ENCODE measurements around the gene IQCF6. TPM values are rescaled to one million over a fixed set of nuclear protein-coding genes. Genes with fewer than 3 reads are reported as not detected.
"Not testable (repeated sequence)": the region's sequence is repeated elsewhere in the genome, so short reads cannot be mapped to it uniquely, and the experiment has no call there.

Gene IQCF6
- total and polyA plus RNA-seq, 4 donors, result not detected

DNA sequence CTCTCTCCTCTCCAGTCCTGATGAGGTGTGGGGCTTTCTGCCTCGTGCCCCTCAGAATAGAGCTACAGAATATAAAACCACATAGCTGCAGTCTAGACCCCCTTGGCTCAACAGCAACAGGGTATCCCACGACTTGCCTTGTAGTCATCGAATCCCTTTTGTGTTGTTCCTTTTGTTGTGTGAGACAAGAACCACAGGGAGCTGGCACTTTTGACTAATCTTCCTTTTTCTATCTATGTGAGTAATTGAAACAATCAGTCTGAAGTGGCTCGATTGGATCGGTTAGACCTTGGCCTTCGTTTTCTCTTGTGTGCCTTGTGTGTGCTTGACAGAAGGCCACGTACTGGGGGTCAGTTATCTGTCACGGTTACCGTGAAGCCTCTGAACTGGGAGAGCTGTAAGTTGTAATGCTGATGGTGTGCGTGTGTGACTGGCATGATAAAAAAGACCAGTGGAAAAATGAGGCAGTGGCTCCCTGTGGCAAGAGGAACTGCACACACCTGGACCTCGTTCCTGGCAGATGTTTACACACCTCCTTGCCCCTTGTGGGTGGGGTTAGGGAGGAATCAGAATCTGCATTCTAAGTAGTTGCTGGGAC lies 23.2 kb upstream of the IQCF6 start:
- 12% methylated on average over 8 of the region's 11 CpGs for WGBS (ENCODE audit: insufficient coverage)
- Histone ChIP-seq H3K27ac (ENCODE audit: low read depth, low read length) (no peak overlapping the region), H3K36me3 (ENCODE audit: control insufficient read depth, insufficient read depth, low read length) (no peaks in the 10 kb centered on the region), H3K4me1 (ENCODE audit: control insufficient read depth, insufficient read depth, low read length) (no peaks in the 10 kb centered on the region), H3K9me3 (ENCODE audit: control insufficient read depth, insufficient read depth, low read length) (no peaks in the 10 kb centered on the region), H3K4me3 (ENCODE audit: low read depth, low read length) (no peak overlapping the region), H3K27me3 (ENCODE audit: control insufficient read depth, insufficient read depth, low read length) (no peaks in the 10 kb centered on the region)
- DNase-seq (ENCODE audit: low read depth in 4 of 6, low spot score in 6 of 6), result peak in 2 of 6 donors; percentile 7 to 67

DNA sequence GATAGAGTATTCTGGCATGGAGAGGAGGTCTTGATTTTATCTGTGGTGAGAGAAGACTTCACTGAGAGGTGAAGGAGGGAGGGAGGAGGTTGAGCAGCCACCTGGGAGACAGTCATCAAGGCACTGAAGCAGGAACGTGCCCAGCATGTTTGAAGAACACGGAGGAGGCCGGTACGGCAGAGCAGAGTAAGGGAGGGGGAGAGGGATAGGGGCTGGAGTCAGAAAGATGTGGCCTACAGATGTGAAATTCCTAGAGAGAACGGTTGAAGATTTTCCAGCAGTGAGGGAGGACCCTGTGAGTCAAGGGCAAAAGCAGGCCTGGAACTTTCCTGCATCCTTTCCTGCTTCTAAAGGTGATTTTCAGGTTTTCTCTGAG lies 21.7 kb upstream of the IQCF6 start:
- no peaks in the 10 kb centered on the region for H3K4me1 ChIP-seq (ENCODE audit: control insufficient read depth, insufficient read depth, low read length)
- WGBS (ENCODE audit: insufficient coverage), result 44% methylated on average over 5 of the region's 5 CpGs
- H3K36me3 ChIP-seq (ENCODE audit: control insufficient read depth, insufficient read depth, low read length), result no peaks in the 10 kb centered on the region
- peak in 1 of 6 donors; percentile 65 for DNase-seq (ENCODE audit: low read depth in 4 of 6, low spot score in 6 of 6)
- H3K27ac ChIP-seq (ENCODE audit: low read depth, low read length), result no peak overlapping the region
- H3K4me3 ChIP-seq (ENCODE audit: low read depth, low read length), result no peak overlapping the region
- no peaks in the 10 kb centered on the region for H3K27me3 ChIP-seq (ENCODE audit: control insufficient read depth, insufficient read depth, low read length)
- H3K9me3 ChIP-seq (ENCODE audit: control insufficient read depth, insufficient read depth, low read length), result no peaks in the 10 kb centered on the region

- WGBS (ENCODE audit: insufficient coverage), result 43% methylated on average over 2 of the region's 3 CpGs
- Histone ChIP-seq H3K4me1 (ENCODE audit: control insufficient read depth, insufficient read depth, low read length) (no peaks in the 10 kb centered on the region), H3K4me3 (ENCODE audit: low read depth, low read length) (no peak overlapping the region), H3K27me3 (ENCODE audit: control insufficient read depth, insufficient read depth, low read length) (no peaks in the 10 kb centered on the region), H3K27ac (ENCODE audit: low read depth, low read length) (no peak overlapping the region), H3K36me3 (ENCODE audit: control insufficient read depth, insufficient read depth, low read length) (no peaks in the 10 kb centered on the region), H3K9me3 (ENCODE audit: control insufficient read depth, insufficient read depth, low read length) (no peaks in the 10 kb centered on the region)
- DNase-seq (ENCODE audit: low read depth in 4 of 6, low spot score in 6 of 6), result peak in 5 of 6 donors; percentile 40 to 91 (median 51)
Measured at GRCh38 chr3:51799879-51800749, 21.1 kb upstream of the IQCF6 start.

GRCh38 chr3:51798411-51798963 lies 19.4 kb upstream of the IQCF6 start:
- no peak overlapping the region for H3K4me3 ChIP-seq (ENCODE audit: low read depth, low read length)
- peak in 2 of 6 donors; percentile 75 to 78 for DNase-seq (ENCODE audit: low read depth in 4 of 6, low spot score in 6 of 6)
- H3K27me3 ChIP-seq (ENCODE audit: control insufficient read depth, insufficient read depth, low read length), result no peaks in the 10 kb centered on the region
- no peaks in the 10 kb centered on the region for H3K36me3 ChIP-seq (ENCODE audit: control insufficient read depth, insufficient read depth, low read length)
- H3K9me3 ChIP-seq (ENCODE audit: control insufficient read depth, insufficient read depth, low read length), result no peaks in the 10 kb centered on the region
- no peak overlapping the region for H3K27ac ChIP-seq (ENCODE audit: low read depth, low read length)
- WGBS (ENCODE audit: insufficient coverage), result 40% methylated on average over 1 of the region's 3 CpGs
- no peaks in the 10 kb centered on the region for H3K4me1 ChIP-seq (ENCODE audit: control insufficient read depth, insufficient read depth, low read length)

DNA sequence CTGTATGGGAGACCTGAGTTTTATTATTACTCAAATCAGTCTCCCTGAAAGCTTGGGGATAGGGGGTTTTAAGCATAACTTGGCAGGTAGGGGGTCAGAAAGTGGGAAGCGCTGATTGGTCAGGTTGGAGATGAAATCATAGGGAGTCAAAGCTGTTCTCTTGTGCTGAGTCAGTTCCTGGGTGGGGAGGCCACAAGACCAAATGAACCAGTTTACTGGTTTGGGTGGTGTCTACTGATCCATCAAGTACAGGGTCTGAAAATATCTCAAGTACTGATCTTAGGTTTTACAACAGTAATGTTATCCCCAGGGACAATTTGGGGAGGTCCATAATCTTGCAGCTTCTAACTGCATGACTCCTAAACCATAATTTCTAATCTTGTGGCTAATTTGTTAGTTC lies 17.8 kb upstream of the IQCF6 start:
- Histone ChIP-seq H3K36me3 (ENCODE audit: control insufficient read depth, insufficient read depth, low read length) (no peaks in the 10 kb centered on the region), H3K4me1 (ENCODE audit: control insufficient read depth, insufficient read depth, low read length) (no peaks in the 10 kb centered on the region), H3K27me3 (ENCODE audit: control insufficient read depth, insufficient read depth, low read length) (no peaks in the 10 kb centered on the region), H3K9me3 (ENCODE audit: control insufficient read depth, insufficient read depth, low read length) (no peaks in the 10 kb centered on the region), H3K4me3 (ENCODE audit: low read depth, low read length) (no peak overlapping the region), H3K27ac (ENCODE audit: low read depth, low read length) (no peak overlapping the region)
- 100% methylated on average over 1 of the region's 1 CpG for WGBS (ENCODE audit: insufficient coverage)
- no peak for DNase-seq (ENCODE audit: low read depth in 4 of 6, low spot score in 6 of 6)

GRCh38 chr3:51794206-51794605 lies 15.2 kb upstream of the IQCF6 start:
- H3K9me3 ChIP-seq (ENCODE audit: control insufficient read depth, insufficient read depth, low read length), result no peaks in the 10 kb centered on the region
- DNase-seq (ENCODE audit: low read depth in 4 of 6, low spot score in 6 of 6), result no peak

DNA sequence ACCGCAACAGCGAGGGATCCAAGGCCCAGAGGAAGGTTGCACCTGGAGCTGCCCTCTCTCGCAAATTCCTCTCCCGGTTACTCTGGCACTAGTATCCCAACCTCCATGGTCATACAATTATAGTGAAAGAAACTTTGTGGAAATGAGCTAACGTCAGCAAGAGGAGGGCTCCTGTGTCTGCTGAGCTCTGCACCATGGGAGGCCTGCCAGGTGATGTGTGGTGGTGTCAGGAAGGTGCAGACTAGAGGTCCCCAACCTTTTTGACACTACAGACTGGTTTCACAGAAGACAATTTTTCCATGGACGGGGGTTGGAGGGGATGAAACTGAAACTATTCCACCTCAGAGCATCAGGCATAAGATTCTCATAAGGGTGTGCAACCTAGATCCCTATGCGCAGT lies 13.2 kb upstream of the IQCF6 start:
- Histone ChIP-seq H3K36me3 (ENCODE audit: control insufficient read depth, insufficient read depth, low read length) (no peaks in the 10 kb centered on the region), H3K27ac (ENCODE audit: low read depth, low read length) (no peak overlapping the region), H3K9me3 (ENCODE audit: control insufficient read depth, insufficient read depth, low read length) (no peaks in the 10 kb centered on the region), H3K27me3 (ENCODE audit: control insufficient read depth, insufficient read depth, low read length) (no peaks in the 10 kb centered on the region), H3K4me1 (ENCODE audit: control insufficient read depth, insufficient read depth, low read length) (no peaks in the 10 kb centered on the region), H3K4me3 (ENCODE audit: low read depth, low read length) (no peak overlapping the region)
- DNase-seq (ENCODE audit: low read depth in 4 of 6, low spot score in 6 of 6), result no peak
- 80% methylated on average over 2 of the region's 7 CpGs for WGBS (ENCODE audit: insufficient coverage)

More at GRCh38 chr3:51794206-51794605, 15.2 kb upstream of the IQCF6 start:
- no peak overlapping the region for H3K27ac ChIP-seq (ENCODE audit: low read depth, low read length)
- no CpG with 5 or more reads among the region's 2 CpGs for WGBS (ENCODE audit: insufficient coverage)
- no peak overlapping the region for H3K4me3 ChIP-seq (ENCODE audit: low read depth, low read length)
- no peaks in the 10 kb centered on the region for H3K27me3 ChIP-seq (ENCODE audit: control insufficient read depth, insufficient read depth, low read length)
- H3K4me1 ChIP-seq (ENCODE audit: control insufficient read depth, insufficient read depth, low read length), result no peaks in the 10 kb centered on the region
- no peaks in the 10 kb centered on the region for H3K36me3 ChIP-seq (ENCODE audit: control insufficient read depth, insufficient read depth, low read length)

- no peaks in the 10 kb centered on the region for H3K4me1 ChIP-seq (ENCODE audit: control insufficient read depth, insufficient read depth, low read length)
- no peaks in the 10 kb centered on the region for H3K27me3 ChIP-seq (ENCODE audit: control insufficient read depth, insufficient read depth, low read length)
- no peaks in the 10 kb centered on the region for H3K36me3 ChIP-seq (ENCODE audit: control insufficient read depth, insufficient read depth, low read length)
- no peak for DNase-seq (ENCODE audit: low read depth in 4 of 6, low spot score in 6 of 6)
- no peak overlapping the region for H3K4me3 ChIP-seq (ENCODE audit: low read depth, low read length)
- H3K9me3 ChIP-seq (ENCODE audit: control insufficient read depth, insufficient read depth, low read length), result no peaks in the 10 kb centered on the region
- H3K27ac ChIP-seq (ENCODE audit: low read depth, low read length), result no peak overlapping the region
- WGBS (ENCODE audit: insufficient coverage), result no CpG with 5 or more reads among the region's 1 CpG
Measured at GRCh38 chr3:51789437-51789836, 10.4 kb upstream of the IQCF6 start.

DNA sequence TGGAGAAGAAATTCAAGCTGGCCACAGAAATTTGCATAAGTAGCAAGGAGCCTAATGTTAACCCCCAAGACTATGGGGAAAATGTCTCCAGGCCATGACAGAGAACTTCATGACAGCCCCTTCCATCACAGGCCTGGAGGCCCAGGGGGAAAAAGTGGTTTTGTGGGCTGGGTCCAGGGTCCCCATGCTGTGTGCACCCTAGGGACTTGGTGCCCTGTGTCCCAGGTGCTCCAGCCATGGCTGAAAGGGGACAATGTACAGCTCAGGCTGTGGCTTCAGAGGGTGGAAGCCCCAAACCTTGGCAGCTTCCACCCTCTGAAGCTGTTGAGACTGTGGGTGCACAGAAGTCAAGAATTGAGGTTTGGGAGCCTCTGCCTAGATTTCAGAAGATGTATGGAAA lies 8.5 kb upstream of the IQCF6 start:
- H3K36me3 ChIP-seq (ENCODE audit: control insufficient read depth, insufficient read depth, low read length); H3K4me3 ChIP-seq (ENCODE audit: low read depth, low read length); DNase-seq (ENCODE audit: low read depth in 4 of 6, low spot score in 6 of 6); H3K9me3 ChIP-seq (ENCODE audit: control insufficient read depth, insufficient read depth, low read length); H3K4me1 ChIP-seq (ENCODE audit: control insufficient read depth, insufficient read depth, low read length); H3K27me3 ChIP-seq (ENCODE audit: control insufficient read depth, insufficient read depth, low read length); H3K27ac ChIP-seq (ENCODE audit: low read depth, low read length): not testable (repeated sequence)

DNA sequence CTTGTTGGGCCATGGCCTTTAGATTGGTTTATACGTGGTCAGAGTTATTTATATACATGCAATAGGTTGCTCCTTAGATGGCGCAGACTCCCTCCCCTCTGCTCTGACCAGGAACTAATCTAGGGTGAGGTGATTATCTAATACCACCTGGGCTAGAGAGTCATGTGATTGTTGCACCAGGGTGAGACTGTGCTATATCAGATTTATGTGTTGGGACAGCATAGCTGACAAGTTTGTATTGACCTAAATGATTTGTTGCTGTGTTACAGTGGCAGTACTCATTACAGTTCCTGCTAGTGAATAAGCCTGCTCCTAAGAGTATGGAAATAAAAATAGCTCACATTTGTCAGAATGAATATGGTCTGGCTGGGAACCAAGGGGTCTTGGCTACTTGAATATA lies 7.2 kb upstream of the IQCF6 start:
- H3K36me3 ChIP-seq (ENCODE audit: control insufficient read depth, insufficient read depth, low read length), result no peaks in the 10 kb centered on the region
- H3K4me3 ChIP-seq (ENCODE audit: low read depth, low read length), result no peak overlapping the region
- H3K9me3 ChIP-seq (ENCODE audit: control insufficient read depth, insufficient read depth, low read length), result no peaks in the 10 kb centered on the region
- H3K4me1 ChIP-seq (ENCODE audit: control insufficient read depth, insufficient read depth, low read length), result no peaks in the 10 kb centered on the region
- no CpG with 5 or more reads among the region's 2 CpGs for WGBS (ENCODE audit: insufficient coverage)
- H3K27ac ChIP-seq (ENCODE audit: low read depth, low read length), result no peak overlapping the region
- peak in 1 of 6 donors; percentile 49 for DNase-seq (ENCODE audit: low read depth in 4 of 6, low spot score in 6 of 6)
- H3K27me3 ChIP-seq (ENCODE audit: control insufficient read depth, insufficient read depth, low read length), result no peaks in the 10 kb centered on the region

Data from spinal cord (tissue), 10 donors.